Activated B cell treated with CpG ODN at 0.5 μM for 24 hours (primary cell): ENCODE data around the gene OS9. TPM values are rescaled to one million over a fixed set of nuclear protein-coding genes. Genes with fewer than 3 reads are reported as not detected.
"Not testable (repeated sequence)": the region's sequence is repeated elsewhere in the genome, so short reads cannot be mapped to it uniquely, and the experiment has no call there.

Source experiments
- ATAC-seq: fragments of 200-7000 bp; cut with Tn5 transposase; one replicate; pipeline ENCODE4 v1.10.0; 2021; ENCODE audit warnings: low read depth, mild to moderate bottlenecking, moderate library complexity
- CTCF ChIA-PET: fragments of 350-600 bp; sonication (Branson Sonifier 250); formaldehyde crosslinking; loops from one replicate; lab custom pipeline; 2021; ENCODE audit warnings: antibody characterized with exemption; lab: Charles Lee
- POLR2A ChIA-PET: fragments of 350-600 bp; sonication (Branson Sonifier 250); formaldehyde crosslinking; loops from one replicate; lab custom pipeline; 2021; ENCODE audit warnings: antibody characterized with exemption; lab: Charles Lee
- DNase-seq: peaks from one replicate; pipeline ENCODE4 v3.0.0; 2022
- H3K27ac Mint-ChIP-seq: one replicate; pipeline ENCODE4 v1.8.0; 2020; ENCODE audit warnings: mixed read lengths
- H3K27me3 Mint-ChIP-seq: one replicate; pipeline ENCODE4 v1.8.0; 2021; ENCODE audit warnings: mixed read lengths
- H3K36me3 Mint-ChIP-seq: one replicate; pipeline ENCODE4 v1.8.0; 2021; ENCODE audit warnings: low read depth, mixed read lengths
- H3K4me1 Mint-ChIP-seq: one replicate; pipeline ENCODE4 v1.8.0; 2021; ENCODE audit warnings: mixed read lengths
- H3K4me3 Mint-ChIP-seq: one replicate; pipeline ENCODE4 v1.8.0; 2020; ENCODE audit warnings: mild to moderate bottlenecking, mixed read lengths
- H3K9me3 Mint-ChIP-seq: one replicate; pipeline ENCODE4 v1.8.0; 2020; ENCODE audit warnings: mixed read lengths
- intact Hi-C: fragments of 100-400 bp; cut with micrococcal nuclease; formaldehyde crosslinking; loops from one replicate; pipeline ENCODE4 v1.15.1; 2024
- total RNA-seq: library from RNA; stranded (reverse); gene quantifications from 2 replicates; pipeline ENCODE4 v1.2.3, GENCODE V29; 2022
- TF ChIP-seq, protein P1 (sequence below): fragments of 200-600 bp; IDR thresholded peaks from one replicate; pipeline ENCODE4 v1.8.0; 2022; ENCODE audit warnings: antibody characterized with exemption, mild to moderate bottlenecking

OS9 gene
- total RNA-seq, 1 donor from 2014 or later = 166 TPM

DNA sequence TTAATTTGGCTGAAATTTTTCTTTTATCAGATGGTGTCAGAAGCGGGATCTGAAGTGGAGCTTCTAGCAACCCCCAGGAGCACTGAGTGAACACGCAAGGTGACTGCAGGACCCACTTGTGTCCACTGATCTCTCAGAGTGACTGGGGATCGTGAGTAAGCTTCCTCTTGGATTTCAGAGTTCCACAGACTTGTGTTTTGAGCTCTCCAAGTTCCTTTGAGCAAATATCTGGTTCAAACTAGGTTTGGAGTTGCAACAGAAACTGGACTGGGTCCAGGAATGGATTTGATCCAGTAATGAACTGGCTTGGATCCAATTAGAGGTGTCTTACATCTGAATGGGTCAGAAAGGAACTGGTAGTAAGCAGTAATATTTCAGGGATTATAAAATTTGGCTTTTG is 36.2 kb upstream of the OS9 start:
- CTCF ChIA-PET = interaction anchor here (0.9 kb wide), 1 partner anchor 870 kb away, joined by 3 read pairs; no protein-coding TSS in a partner anchor
- TF ChIP-seq, protein P1, sequence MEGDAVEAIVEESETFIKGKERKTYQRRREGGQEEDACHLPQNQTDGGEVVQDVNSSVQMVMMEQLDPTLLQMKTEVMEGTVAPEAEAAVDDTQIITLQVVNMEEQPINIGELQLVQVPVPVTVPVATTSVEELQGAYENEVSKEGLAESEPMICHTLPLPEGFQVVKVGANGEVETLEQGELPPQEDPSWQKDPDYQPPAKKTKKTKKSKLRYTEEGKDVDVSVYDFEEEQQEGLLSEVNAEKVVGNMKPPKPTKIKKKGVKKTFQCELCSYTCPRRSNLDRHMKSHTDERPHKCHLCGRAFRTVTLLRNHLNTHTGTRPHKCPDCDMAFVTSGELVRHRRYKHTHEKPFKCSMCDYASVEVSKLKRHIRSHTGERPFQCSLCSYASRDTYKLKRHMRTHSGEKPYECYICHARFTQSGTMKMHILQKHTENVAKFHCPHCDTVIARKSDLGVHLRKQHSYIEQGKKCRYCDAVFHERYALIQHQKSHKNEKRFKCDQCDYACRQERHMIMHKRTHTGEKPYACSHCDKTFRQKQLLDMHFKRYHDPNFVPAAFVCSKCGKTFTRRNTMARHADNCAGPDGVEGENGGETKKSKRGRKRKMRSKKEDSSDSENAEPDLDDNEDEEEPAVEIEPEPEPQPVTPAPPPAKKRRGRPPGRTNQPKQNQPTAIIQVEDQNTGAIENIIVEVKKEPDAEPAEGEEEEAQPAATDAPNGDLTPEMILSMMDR = no peak
- POLR2A ChIA-PET = no interaction called here
- DNase-seq (no peak), ATAC-seq (no peak)
- intact Hi-C loops = no loop called here
- Mint-ChIP-seq H3K27me3 (peaks cover 10% of the 10 kb centered on the region), H3K4me1 (no peaks in the 10 kb centered on the region), H3K9me3 (peaks cover 6% of the 10 kb centered on the region), H3K4me3 (no peak overlapping the region), H3K36me3 (no peaks in the 10 kb centered on the region), H3K27ac (no peak overlapping the region)

DNA sequence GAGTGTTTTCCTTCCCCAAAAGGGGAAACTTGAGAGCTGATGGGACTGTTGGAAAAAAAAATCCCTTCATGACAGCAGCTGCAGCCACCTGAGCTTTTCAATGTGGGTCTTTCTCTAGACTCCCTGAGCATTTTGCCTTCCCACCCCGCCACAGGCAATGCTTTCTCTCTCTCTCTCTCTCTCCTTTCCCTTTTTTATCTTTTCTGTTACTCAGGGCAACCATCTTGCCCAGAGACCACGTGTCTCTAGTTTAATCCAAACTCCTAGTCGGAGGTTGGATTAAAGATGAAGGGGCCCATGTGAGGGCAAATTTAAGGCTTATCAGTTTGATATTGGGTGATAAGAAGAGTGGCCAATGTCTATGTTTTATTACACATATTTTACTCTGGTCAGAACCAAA is 35.0 kb upstream of the OS9 start:
- Mint-ChIP-seq H3K27ac (no peak overlapping the region), H3K36me3 (no peaks in the 10 kb centered on the region), H3K9me3 (peaks cover 4% of the 10 kb centered on the region), H3K4me1 (no peaks in the 10 kb centered on the region), H3K27me3 (peaks cover 10% of the 10 kb centered on the region), H3K4me3 (no peak overlapping the region)
- ChIA-PET CTCF (no interaction called here), POLR2A (no interaction called here)
- TF ChIP-seq, protein P1 = no peak
- no peak for ATAC-seq
- no peak for DNase-seq
- intact Hi-C loops = no loop called here

DNA sequence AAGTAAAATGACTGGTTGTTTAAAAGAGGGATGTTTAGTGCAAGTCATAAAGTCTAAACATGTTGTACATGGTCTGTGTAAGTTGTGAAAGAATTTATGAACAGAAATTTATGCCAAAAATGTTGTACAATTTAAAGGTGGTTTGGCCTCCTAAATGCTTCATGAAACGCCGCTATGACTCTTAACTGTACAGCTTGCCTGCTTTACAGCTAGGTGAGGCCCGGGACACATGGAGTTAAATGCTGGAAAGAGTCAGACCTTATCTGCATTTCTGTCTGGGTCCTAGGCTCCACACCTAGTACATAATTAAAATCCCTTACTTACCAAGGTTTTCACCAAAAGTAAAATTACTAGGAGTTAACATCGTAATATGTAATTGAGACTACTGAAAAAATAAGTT is 32.6 kb upstream of the OS9 start:
- POLR2A ChIA-PET = no interaction called here
- no peak for ATAC-seq
- intact Hi-C loops = no loop called here

DNA sequence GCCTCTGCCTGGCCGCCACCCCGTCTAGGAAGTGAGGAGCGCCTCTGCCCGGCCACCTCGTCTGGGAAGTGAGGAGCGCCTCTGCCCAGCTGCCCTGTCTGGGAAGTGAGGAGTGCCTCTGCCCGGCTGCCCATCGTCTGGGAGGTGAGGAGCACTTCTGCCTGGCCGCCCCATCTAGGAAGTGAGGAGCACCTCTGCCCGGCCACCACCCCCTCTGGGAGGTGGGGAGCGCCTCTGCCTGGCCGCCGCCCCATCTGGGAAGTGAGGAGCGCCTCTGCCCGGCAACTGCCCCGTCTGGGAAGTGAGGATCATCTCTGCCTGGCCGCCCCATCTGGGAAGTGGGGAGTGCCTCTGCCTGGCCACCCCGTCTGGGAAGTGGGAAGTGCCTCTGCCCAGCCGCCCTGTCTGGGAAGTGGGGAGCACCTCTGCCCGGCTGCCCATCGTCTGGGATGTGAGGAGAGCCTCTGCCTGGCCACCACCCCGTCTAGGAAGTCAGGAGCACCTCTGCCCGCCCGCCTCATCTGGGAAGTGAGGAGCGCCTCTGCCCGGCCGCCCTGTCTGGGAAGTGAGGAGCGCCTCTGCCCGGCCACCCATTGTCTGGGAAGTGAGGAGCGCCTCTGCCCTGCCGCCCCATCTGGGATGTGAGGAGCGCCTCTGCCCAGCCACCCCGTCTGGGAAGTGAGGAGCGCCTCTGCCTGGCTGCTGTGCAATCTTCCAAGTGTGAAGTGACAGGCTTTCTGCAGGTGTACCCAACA is 28.7 kb upstream of the OS9 start:
- H3K4me1 Mint-ChIP-seq, H3K4me3 Mint-ChIP-seq, H3K36me3 Mint-ChIP-seq, DNase-seq, intact Hi-C loops, H3K9me3 Mint-ChIP-seq, POLR2A ChIA-PET, H3K27me3 Mint-ChIP-seq, H3K27ac Mint-ChIP-seq, ATAC-seq, CTCF ChIA-PET: not testable (repeated sequence)

More for the DNA sequence above, 32.6 kb upstream of the OS9 start:
- peaks cover 2% of the 10 kb centered on the region for H3K9me3 Mint-ChIP-seq
- H3K4me3 Mint-ChIP-seq = no peak overlapping the region
- no peaks in the 10 kb centered on the region for H3K4me1 Mint-ChIP-seq
- DNase-seq = no peak
- peaks cover 6% of the 10 kb centered on the region for H3K27me3 Mint-ChIP-seq
- CTCF ChIA-PET = no interaction called here
- H3K27ac Mint-ChIP-seq = no peak overlapping the region
- no peaks in the 10 kb centered on the region for H3K36me3 Mint-ChIP-seq
- TF ChIP-seq, protein P1 = no peak

DNA sequence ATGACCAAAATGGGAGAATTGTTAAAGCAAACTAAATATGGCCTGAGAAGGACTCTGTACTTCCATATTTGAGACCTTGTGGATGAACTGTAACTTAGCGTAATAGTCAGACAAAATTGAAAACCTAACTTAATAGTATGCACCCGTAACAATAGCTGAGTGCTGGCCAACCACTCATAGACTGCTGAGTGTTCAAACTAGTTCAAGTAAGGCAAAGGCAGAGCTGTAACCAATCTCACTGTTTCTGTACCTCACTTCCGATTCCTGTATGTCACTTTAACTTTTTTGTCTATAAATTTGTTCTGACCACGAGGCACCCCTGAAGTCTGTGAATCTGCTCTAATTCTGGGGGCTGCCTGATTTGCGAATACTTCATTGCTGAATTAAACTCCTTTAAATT is 27.0 kb upstream of the OS9 start:
- POLR2A ChIA-PET = no interaction called here
- CTCF ChIA-PET = no interaction called here
- intact Hi-C loops = no loop called here
- ATAC-seq (no peak), DNase-seq (no peak)
- Mint-ChIP-seq H3K4me3 (no peak overlapping the region), H3K27ac (no peak overlapping the region), H3K4me1 (no peaks in the 10 kb centered on the region), H3K27me3 (peaks cover 6% of the 10 kb centered on the region), H3K36me3 (no peaks in the 10 kb centered on the region), H3K9me3 (no peaks in the 10 kb centered on the region)
- TF ChIP-seq, protein P1 = no peak

DNA sequence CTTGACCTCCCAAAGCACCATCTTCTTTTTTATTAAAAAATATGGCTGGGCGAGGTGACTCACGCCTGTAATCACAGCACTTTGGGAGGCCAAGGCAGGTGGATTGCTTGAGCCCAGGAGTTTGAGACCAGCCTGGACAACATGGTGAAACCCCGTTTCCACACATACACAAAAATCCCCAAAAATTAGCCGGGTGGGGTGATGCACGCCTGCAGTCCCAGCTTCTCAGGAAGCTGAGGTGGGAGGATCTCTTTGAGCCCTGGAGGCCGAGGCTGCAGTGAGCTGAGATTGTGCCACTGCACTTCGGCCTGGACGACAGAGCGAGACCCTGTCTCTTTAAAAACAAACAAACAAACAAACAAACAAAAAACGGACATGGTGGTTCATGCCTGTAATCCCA is 24.2 kb upstream of the OS9 start:
- POLR2A ChIA-PET, H3K36me3 Mint-ChIP-seq, intact Hi-C loops, H3K9me3 Mint-ChIP-seq, DNase-seq, H3K27ac Mint-ChIP-seq, H3K27me3 Mint-ChIP-seq, CTCF ChIA-PET, H3K4me1 Mint-ChIP-seq, H3K4me3 Mint-ChIP-seq, ATAC-seq: not testable (repeated sequence)

DNA sequence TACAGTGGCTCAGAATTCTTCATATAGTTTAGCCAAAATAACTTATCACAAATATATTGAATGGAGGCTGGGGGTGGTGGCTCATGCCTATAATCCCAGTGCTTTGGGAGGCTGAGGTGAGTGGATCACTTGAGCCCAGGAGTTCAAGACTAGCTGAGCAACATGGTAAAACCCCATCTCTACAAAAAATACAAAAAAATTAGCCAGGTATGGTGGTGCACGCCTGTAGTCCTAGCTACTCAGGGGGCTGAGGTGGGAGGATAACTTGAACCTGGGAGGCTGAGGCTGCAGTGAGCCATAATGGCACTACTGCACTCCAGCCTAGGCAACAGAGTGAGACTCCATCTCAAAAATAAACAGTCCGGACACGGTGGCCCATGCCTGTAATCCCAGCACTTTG is 22.1 kb upstream of the OS9 start:
- peaks cover 14% of the 10 kb centered on the region for H3K27me3 Mint-ChIP-seq
- CTCF ChIA-PET, intact Hi-C loops, H3K4me1 Mint-ChIP-seq, DNase-seq, H3K36me3 Mint-ChIP-seq, H3K4me3 Mint-ChIP-seq, POLR2A ChIA-PET, H3K27ac Mint-ChIP-seq, ATAC-seq, H3K9me3 Mint-ChIP-seq: not testable (repeated sequence)
